Esophagus squamous epithelium (tissue), 5 donors: ENCODE data around the gene PNPO. TPM values are rescaled to one million over a fixed set of nuclear protein-coding genes. Genes with fewer than 3 reads are reported as not detected.
"Not testable (repeated sequence)": the region's sequence is repeated elsewhere in the genome, so short reads cannot be mapped to it uniquely, and the experiment has no call there.

Experiments
- DNase-seq: peaks from one replicate; lab custom pipeline; 2025; lab: John Stamatoyannopoulos, UW
- H3K27ac ChIP-seq, 4 donors: fragments of 200-600 bp; sonication (generic); one replicate each; pipeline ENCODE4 v1.5.1; 2016 to 2019; ENCODE audit warnings: mild to moderate bottlenecking in 1 of 4
- H3K27me3 ChIP-seq, 4 donors: fragments of 200-600 bp; sonication (generic); 1 replicate in 3 of 4; 2 replicates in 1 of 4; pipeline versions ENCODE4 v1.5.1 to v1.6.0; 2017 to 2021; ENCODE audit warnings: antibody characterized with exemption in 1 of 4
- H3K36me3 ChIP-seq, 3 donors: fragments of 200-600 bp; sonication (generic); one replicate each; pipeline ENCODE4 v1.5.1; 2016 to 2019
- H3K4me1 ChIP-seq, 3 donors: fragments of 200-600 bp; sonication (generic); one replicate each; pipeline ENCODE4 v1.5.1; 2017 to 2019
- H3K4me3 ChIP-seq, 4 donors: fragments of 200-600 bp; sonication (generic); 1 replicate in 3 of 4; 2 replicates in 1 of 4; pipeline ENCODE4 v1.5.1; 2016 to 2019; ENCODE audit warnings: mild to moderate bottlenecking in 2 of 4, moderate library complexity in 1 of 4
- H3K9me3 ChIP-seq, 3 donors: fragments of 200-600 bp; sonication (generic); one replicate each; pipeline ENCODE4 v1.5.1; 2016 to 2019
- POLR2A ChIP-seq, 4 donors: fragments of 450-650 bp; IDR thresholded peaks; one replicate each; pipeline ENCODE4 v1.6.1; 2017; ENCODE audit warnings: antibody characterized with exemption in 4 of 4, mild to moderate bottlenecking in 4 of 4, moderate library complexity in 3 of 4
- WGBS, 2 donors: methylation state at CpG; one replicate each; pipeline ENCODE4 v1.1.5; 2018; 5-methylcytosine and 5-hydroxymethylcytosine counted together
- intact Hi-C: fragments of 100-400 bp; cut with DNase I; formaldehyde crosslinking; loops from one replicate; pipeline ENCODE4 v1.15.0; 2022
- total RNA-seq, 4 donors: library from RNA; depleted of rRNA; stranded (reverse); fragments of >200 nt; gene quantifications; one replicate each; pipeline ENCODE4 v1.1.0, GENCODE V29; 2016
- TF ChIP-seq, protein P1 (sequence below), 6 experiments: fragments of 450-650 bp in 4 of 6; fragments of 200-600 bp in 2 of 6; sonication (generic) in 2 of 6; IDR thresholded peaks; one replicate each; pipeline ENCODE4 v1.5.1; 2016 to 2019; ENCODE audit warnings: antibody characterized with exemption in 6 of 6, mild to moderate bottlenecking in 4 of 6, moderate library complexity in 4 of 6
- donor health status: DM: yes; HTN: yes; CAD: no.

Gene PNPO
- total RNA-seq, 4 donors from 2014 or later: 25.6 to 38.6 (median 34.2) TPM

DNA sequence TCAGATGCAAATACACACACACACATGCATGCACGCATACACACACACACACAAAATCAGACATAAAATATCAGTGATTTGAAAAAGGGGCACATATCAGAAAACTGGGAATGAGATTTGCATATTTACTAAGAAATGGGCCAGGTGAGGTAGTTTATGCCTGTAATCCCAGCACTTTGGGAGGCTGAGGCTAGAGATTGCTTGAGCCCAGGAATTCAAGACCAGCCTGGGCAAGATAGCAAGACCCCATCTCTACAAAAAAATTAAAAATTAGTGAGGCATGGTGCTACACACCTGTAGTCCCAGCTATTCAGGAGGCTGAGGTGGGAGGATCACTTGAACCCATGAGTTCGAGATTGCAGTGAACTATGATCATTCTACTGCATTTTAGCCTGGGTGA, 22.4 kb upstream of the PNPO start:
- no peaks in the 10 kb centered on the region for H3K27me3 ChIP-seq

GRCh38 chr17:47919889-47920288, 21.5 kb upstream of the PNPO start:
- H3K27me3 ChIP-seq, H3K4me3 ChIP-seq, H3K9me3 ChIP-seq, DNase-seq, intact Hi-C loops, H3K27ac ChIP-seq: not testable (repeated sequence)
- Histone ChIP-seq H3K36me3 (peaks cover 10 to 64% (median 10%) of the 10 kb centered on the region in 3 donors), H3K4me1 (peaks cover 0 to 29% (median 5%) of the 10 kb centered on the region in 3 donors)
- 94 to 96% methylated on average over 11 to 14 of the region's 14 CpGs for WGBS, 2 donors

More for the DNA sequence above, 22.4 kb upstream of the PNPO start:
- H3K9me3 ChIP-seq: no peaks in the 10 kb centered on the region
- no peak overlapping the region for H3K27ac ChIP-seq
- no peak overlapping the region for H3K4me3 ChIP-seq
- TF ChIP-seq POLR2A (IDR thresholded peaks at IDR 0.05): no peak
- TF ChIP-seq, protein P1, sequence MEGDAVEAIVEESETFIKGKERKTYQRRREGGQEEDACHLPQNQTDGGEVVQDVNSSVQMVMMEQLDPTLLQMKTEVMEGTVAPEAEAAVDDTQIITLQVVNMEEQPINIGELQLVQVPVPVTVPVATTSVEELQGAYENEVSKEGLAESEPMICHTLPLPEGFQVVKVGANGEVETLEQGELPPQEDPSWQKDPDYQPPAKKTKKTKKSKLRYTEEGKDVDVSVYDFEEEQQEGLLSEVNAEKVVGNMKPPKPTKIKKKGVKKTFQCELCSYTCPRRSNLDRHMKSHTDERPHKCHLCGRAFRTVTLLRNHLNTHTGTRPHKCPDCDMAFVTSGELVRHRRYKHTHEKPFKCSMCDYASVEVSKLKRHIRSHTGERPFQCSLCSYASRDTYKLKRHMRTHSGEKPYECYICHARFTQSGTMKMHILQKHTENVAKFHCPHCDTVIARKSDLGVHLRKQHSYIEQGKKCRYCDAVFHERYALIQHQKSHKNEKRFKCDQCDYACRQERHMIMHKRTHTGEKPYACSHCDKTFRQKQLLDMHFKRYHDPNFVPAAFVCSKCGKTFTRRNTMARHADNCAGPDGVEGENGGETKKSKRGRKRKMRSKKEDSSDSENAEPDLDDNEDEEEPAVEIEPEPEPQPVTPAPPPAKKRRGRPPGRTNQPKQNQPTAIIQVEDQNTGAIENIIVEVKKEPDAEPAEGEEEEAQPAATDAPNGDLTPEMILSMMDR (IDR thresholded peaks at IDR 0.05): no peak
- intact Hi-C loops: no loop called here
- WGBS, 2 donors: 92 to 97% methylated on average over 2 of the region's 2 CpGs
- H3K36me3 ChIP-seq: peaks cover 7 to 55% (median 8%) of the 10 kb centered on the region in 3 donors
- DNase-seq: no peak
- H3K4me1 ChIP-seq: peaks cover 0 to 38% (median 5%) of the 10 kb centered on the region in 3 donors

DNA sequence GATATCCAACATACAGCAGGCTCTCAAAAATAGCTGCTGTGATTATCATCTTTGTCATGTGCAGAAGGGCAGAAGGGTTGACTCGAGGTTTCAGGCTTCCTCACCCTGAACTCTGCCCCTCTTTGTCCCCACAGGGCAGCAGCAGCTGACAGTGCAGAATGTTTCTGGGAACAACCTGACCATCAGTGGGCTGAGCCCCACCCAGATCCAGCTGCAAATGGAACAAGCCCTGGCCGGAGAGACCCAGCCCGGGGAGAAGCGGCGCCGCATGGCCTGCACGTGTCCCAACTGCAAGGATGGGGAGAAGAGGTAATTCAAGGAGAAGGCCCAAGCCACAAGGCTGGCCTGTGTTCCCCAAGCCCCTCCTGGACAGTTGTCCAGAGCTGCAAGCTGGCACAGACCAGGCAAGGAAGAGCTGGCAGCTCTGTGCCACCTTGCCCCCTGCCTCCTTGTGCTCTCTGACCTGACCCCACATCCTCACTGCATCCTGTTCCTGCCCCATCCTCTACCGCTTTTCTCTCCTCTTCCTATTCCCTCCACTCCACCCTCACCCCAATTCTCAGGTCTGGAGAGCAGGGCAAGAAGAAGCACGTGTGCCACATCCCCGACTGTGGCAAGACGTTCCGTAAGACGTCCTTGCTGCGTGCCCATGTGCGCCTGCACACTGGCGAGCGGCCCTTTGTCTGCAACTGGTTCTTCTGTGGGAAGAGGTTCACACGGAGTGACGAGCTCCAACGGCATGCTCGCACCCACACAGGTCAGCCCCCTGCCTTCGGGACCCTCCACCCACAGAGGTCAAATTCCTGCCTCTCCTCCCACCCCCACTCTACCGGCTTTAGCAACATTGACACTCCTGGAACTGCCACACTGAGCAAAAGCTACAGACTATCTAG, 16.3 kb upstream of the PNPO start:
- Histone ChIP-seq H3K4me3 (no peak overlapping the region), H3K27me3 (no peaks in the 10 kb centered on the region), H3K27ac (no peak overlapping the region), H3K9me3 (no peaks in the 10 kb centered on the region), H3K4me1 (no peaks in the 10 kb centered on the region), H3K36me3 (peaks cover 9 to 86% (median 22%) of the 10 kb centered on the region in 3 donors)
- intact Hi-C loops: no loop called here
- DNase-seq: no peak
- WGBS, 2 donors: 81 to 87% methylated on average over 14 to 21 of the region's 23 CpGs
- no peak for TF ChIP-seq POLR2A (IDR thresholded peaks at IDR 0.05)
- TF ChIP-seq, protein P1 (IDR thresholded peaks at IDR 0.05): no peak

GRCh38 chr17:47925678-47925988, 15.7 kb upstream of the PNPO start:
- H3K36me3 ChIP-seq: peaks cover 9 to 92% (median 22%) of the 10 kb centered on the region in 3 donors
- TF ChIP-seq, protein P1 (IDR thresholded peaks at IDR 0.05): no peak
- no peak for TF ChIP-seq POLR2A (IDR thresholded peaks at IDR 0.05)
- H3K27ac ChIP-seq: no peak overlapping the region
- no peaks in the 10 kb centered on the region for H3K27me3 ChIP-seq
- WGBS, 2 donors: 74 to 97% methylated on average over 2 to 3 of the region's 3 CpGs
- DNase-seq: no peak
- intact Hi-C loops: no loop called here
- no peak overlapping the region for H3K4me3 ChIP-seq
- H3K4me1 ChIP-seq: no peaks in the 10 kb centered on the region
- no peaks in the 10 kb centered on the region for H3K9me3 ChIP-seq

GRCh38 chr17:47927821-47928400, 13.5 kb upstream of the PNPO start:
- intact Hi-C loops: no loop called here
- Histone ChIP-seq H3K27me3 (no peaks in the 10 kb centered on the region), H3K36me3 (peaks cover 9 to 78% (median 21%) of the 10 kb centered on the region in 3 donors), H3K4me3 (no peak overlapping the region), H3K27ac (no peak overlapping the region), H3K4me1 (no peaks in the 10 kb centered on the region), H3K9me3 (no peaks in the 10 kb centered on the region)
- 89 to 93% methylated on average over 14 of the region's 20 CpGs for WGBS, 2 donors
- TF ChIP-seq POLR2A (IDR thresholded peaks at IDR 0.05): no peak
- TF ChIP-seq, protein P1 (IDR thresholded peaks at IDR 0.05): no peak
- DNase-seq: no peak
